ENCODE measurements around the gene MAGEA3. TPM values are rescaled to one million over a fixed set of nuclear protein-coding genes. Genes with fewer than 3 reads are reported as not detected.
"Not testable (repeated sequence)": the region's sequence is repeated elsewhere in the genome, so short reads cannot be mapped to it uniquely, and the experiment has no call there.

The MAGEA3 gene
- total RNA-seq, 2 donors from 2014 or later = not detected

DNA sequence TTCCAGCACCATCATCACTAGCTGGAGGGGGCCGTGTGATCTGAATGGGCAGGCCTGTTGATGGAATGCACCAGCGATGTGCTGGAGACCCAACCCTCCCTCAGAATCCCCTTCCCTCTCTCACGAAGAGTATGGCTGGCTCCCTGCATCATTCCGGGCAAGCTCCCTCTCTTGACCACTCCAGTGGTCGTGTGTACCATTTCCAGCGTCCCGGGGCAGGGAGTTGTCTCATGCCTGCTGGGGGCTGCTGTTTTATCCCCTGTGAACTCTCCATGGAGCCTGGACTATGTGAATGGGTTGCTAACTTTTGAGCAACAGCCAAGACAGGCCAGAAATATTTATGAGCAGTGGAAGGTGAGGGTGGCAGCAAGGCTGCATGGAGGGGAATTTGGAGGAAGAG, 26.8 kb downstream of the MAGEA3 start:
- no peaks in the 10 kb centered on the region for H3K36me3 ChIP-seq
- H3K27ac ChIP-seq = no peak overlapping the region
- no peaks in the 10 kb centered on the region for H3K27me3 ChIP-seq (replicated peaks; ENCODE audit: insufficient read depth)
- no peaks in the 10 kb centered on the region for H3K4me1 ChIP-seq (ENCODE audit: control insufficient read depth in 1 of 2, low read depth in 2 of 2)
- ATAC-seq (ENCODE audit: insufficient number of reproducible peaks, low FRiP score, low read depth) = no peak
- no peaks in the 10 kb centered on the region for H3K9me3 ChIP-seq
- TF ChIP-seq, protein P1, sequence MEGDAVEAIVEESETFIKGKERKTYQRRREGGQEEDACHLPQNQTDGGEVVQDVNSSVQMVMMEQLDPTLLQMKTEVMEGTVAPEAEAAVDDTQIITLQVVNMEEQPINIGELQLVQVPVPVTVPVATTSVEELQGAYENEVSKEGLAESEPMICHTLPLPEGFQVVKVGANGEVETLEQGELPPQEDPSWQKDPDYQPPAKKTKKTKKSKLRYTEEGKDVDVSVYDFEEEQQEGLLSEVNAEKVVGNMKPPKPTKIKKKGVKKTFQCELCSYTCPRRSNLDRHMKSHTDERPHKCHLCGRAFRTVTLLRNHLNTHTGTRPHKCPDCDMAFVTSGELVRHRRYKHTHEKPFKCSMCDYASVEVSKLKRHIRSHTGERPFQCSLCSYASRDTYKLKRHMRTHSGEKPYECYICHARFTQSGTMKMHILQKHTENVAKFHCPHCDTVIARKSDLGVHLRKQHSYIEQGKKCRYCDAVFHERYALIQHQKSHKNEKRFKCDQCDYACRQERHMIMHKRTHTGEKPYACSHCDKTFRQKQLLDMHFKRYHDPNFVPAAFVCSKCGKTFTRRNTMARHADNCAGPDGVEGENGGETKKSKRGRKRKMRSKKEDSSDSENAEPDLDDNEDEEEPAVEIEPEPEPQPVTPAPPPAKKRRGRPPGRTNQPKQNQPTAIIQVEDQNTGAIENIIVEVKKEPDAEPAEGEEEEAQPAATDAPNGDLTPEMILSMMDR (IDR thresholded peaks at IDR 0.05) = no peak
- DNase-seq (ENCODE audit: low spot score) = no peak
- no peak overlapping the region for H3K4me3 ChIP-seq

DNA sequence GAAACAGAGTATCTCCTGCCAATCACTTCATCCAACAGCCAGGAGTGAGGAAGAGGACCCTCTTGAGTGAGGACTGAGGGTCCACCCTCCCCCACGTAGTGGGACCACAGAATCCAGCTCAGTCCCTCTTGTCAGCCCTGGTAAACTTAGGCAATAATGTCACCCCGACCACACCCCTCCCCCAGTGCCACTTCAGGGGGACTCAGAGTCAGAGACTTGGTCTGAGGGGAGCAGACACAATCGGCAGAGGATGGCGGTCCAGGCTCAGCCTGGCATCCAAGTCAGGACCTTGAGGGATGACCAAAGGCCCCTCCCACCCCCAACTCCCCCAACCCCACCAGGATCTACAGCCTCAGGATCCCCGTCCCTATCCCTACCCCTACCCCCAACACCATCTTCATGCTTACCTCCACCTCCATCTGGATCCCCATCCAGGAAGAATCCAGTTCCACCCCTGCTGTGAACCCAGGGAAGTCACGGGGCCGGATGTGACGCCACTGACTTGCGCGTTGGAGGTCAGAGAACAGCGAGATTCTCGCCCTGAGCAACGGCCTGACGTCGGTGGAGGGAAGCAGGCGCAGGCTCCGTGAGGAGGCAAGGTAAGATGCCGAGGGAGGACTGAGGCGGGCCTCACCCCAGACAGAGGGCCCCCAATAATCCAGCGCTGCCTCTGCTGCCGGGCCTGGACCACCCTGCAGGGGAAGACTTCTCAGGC, 34.8 kb downstream of the MAGEA3 start, which contains the start of the genes CSAG1 and MAGEA12:
Gene CSAG1 (minus strand): TSS at position 461 of the 715 bp plus-strand sequence. CDS start 1,261 bp downstream, outside the sequence.
Gene MAGEA12 (plus strand): TSS at position 497 of the 715 bp plus-strand sequence. CDS start 2,405 bp downstream, outside the sequence.
- Histone ChIP-seq H3K9me3 (no peaks in the 10 kb centered on the region), H3K4me3 (no peak within 1 kb of the TSS), H3K36me3 (no peaks in the 10 kb centered on the region), H3K27me3 (replicated peaks; ENCODE audit: insufficient read depth) (no peaks in the 10 kb centered on the region), H3K4me1 (ENCODE audit: control insufficient read depth in 1 of 2, low read depth in 2 of 2) (no peaks in the 10 kb centered on the region), H3K27ac (no peak within 1 kb of the TSS)
- ATAC-seq (ENCODE audit: insufficient number of reproducible peaks, low FRiP score, low read depth) (no peak), DNase-seq (ENCODE audit: low spot score) (no peak)
- TF ChIP-seq, protein P1 (IDR thresholded peaks at IDR 0.05) = no peak

DNA sequence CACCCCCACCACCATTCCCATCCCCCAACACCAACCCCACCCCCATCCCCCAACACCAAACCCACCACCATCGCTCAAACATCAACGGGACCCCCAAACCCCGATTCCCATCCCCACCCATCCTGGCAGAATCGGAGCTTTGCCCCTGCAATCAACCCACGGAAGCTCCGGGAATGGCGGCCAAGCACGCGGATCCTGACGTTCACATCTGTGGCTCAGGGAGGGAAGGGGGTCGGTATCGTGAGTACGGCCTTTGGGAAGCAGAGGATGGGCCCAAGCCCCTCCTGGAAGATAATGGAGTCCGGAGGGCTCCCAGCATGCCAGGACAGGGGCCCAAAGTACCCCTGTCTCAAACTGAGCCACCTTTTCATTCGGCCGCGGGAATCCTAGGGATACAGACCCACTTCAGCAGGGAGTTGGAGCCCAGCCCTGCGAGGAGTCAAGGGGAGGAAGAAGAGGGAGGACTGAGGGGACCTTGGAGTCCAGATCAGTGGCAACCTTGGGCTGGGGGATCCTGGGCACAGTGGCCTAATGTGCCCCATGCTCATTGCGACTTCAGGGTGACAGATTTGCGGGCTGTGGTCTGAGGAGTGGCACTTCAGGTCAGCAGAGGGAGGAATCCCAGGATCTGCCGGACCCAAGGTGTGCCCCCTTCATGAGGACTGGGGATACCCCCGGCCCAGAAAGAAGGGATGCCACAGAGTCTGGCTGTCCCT, 35.7 kb downstream of the MAGEA3 start:
- not testable (repeated sequence) for H3K27ac ChIP-seq; H3K9me3 ChIP-seq; H3K4me1 ChIP-seq (ENCODE audit: control insufficient read depth in 1 of 2, low read depth in 2 of 2); H3K36me3 ChIP-seq; ATAC-seq (ENCODE audit: insufficient number of reproducible peaks, low FRiP score, low read depth); DNase-seq (ENCODE audit: low spot score); H3K27me3 ChIP-seq (replicated peaks; ENCODE audit: insufficient read depth); H3K4me3 ChIP-seq

DNA sequence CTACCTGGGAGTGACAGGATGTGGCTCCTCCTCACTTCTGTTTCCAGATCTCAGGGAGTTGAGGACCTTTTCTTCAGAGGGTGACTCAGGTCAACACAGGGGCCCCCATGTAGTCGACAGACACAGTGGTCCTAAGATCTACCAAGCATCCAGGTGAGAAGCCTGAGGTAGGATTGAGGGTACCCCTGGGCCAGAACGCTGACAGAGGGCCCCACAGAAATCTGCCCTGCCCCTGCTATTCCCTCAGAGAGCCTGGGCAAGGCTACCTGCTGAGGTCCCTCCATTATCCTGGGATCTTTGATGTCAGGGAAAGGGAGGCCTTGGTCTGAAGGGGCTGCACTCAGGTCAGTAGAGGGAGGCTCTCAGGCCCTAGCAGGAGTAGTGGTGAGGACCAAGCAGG, 36.5 kb downstream of the MAGEA3 start:
- H3K9me3 ChIP-seq = no peaks in the 10 kb centered on the region
- DNase-seq (ENCODE audit: low spot score) = no peak
- H3K27ac ChIP-seq = no peak overlapping the region
- H3K36me3 ChIP-seq = no peaks in the 10 kb centered on the region
- H3K4me3 ChIP-seq = no peak overlapping the region
- TF ChIP-seq, protein P1 (IDR thresholded peaks at IDR 0.05) = no peak
- no peak for ATAC-seq (ENCODE audit: insufficient number of reproducible peaks, low FRiP score, low read depth)
- no peaks in the 10 kb centered on the region for H3K4me1 ChIP-seq (ENCODE audit: control insufficient read depth in 1 of 2, low read depth in 2 of 2)
- H3K27me3 ChIP-seq (replicated peaks; ENCODE audit: insufficient read depth) = no peaks in the 10 kb centered on the region

DNA sequence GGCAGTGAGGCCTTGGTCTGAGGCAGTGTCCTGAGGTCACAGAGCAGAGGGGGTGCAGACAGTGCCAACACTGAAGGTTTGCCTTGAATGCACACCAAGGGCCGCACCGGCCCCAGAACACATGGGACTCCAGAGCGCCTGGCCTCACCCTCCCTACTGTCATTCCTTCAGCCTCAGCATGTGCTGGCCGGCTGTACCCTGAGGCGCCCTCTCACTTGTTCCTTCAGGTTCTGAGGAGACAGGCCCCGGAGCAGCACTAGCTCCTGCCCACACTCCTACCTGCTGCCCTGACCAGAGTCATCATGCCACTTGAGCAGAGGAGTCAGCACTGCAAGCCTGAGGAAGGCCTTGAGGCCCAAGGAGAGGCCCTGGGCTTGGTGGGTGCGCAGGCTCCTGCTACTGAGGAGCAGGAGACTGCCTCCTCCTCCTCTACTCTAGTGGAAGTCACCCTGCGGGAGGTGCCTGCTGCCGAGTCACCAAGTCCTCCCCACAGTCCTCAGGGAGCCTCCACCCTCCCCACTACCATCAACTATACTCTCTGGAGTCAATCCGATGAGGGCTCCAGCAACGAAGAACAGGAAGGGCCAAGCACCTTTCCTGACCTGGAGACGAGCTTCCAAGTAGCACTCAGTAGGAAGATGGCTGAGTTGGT, 37.4 kb downstream of the MAGEA3 start:
- no peaks in the 10 kb centered on the region for H3K36me3 ChIP-seq
- H3K4me3 ChIP-seq = no peak overlapping the region
- H3K27me3 ChIP-seq (replicated peaks; ENCODE audit: insufficient read depth) = no peaks in the 10 kb centered on the region
- ATAC-seq (ENCODE audit: insufficient number of reproducible peaks, low FRiP score, low read depth) (no peak), DNase-seq (ENCODE audit: low spot score) (no peak)
- H3K4me1 ChIP-seq (ENCODE audit: control insufficient read depth in 1 of 2, low read depth in 2 of 2) = no peaks in the 10 kb centered on the region
- H3K9me3 ChIP-seq = no peaks in the 10 kb centered on the region
- no peak overlapping the region for H3K27ac ChIP-seq
- TF ChIP-seq, protein P1 (IDR thresholded peaks at IDR 0.05) = no peak

DNA sequence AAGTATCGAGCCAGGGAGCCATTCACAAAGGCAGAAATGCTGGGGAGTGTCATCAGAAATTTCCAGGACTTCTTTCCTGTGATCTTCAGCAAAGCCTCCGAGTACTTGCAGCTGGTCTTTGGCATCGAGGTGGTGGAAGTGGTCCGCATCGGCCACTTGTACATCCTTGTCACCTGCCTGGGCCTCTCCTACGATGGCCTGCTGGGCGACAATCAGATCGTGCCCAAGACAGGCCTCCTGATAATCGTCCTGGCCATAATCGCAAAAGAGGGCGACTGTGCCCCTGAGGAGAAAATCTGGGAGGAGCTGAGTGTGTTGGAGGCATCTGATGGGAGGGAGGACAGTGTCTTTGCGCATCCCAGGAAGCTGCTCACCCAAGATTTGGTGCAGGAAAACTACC, 37.9 kb downstream of the MAGEA3 start:
- ATAC-seq (ENCODE audit: insufficient number of reproducible peaks, low FRiP score, low read depth); H3K4me1 ChIP-seq (ENCODE audit: control insufficient read depth in 1 of 2, low read depth in 2 of 2); H3K36me3 ChIP-seq; H3K9me3 ChIP-seq; H3K27ac ChIP-seq; DNase-seq (ENCODE audit: low spot score); H3K27me3 ChIP-seq (replicated peaks; ENCODE audit: insufficient read depth); H3K4me3 ChIP-seq: not testable (repeated sequence)

All from thoracic aorta (tissue), 2 donors.